Muscle layer of duodenum (tissue), 2 donors: Measurements from ENCODE around the gene LRGUK.

Experiments used
- H3K27ac ChIP-seq: one replicate; pipeline ENCODE4 v1.7.0; 2013; ENCODE audit warnings: mild to moderate bottlenecking, low read length
- H3K27me3 ChIP-seq: one replicate; pipeline ENCODE4 v1.7.0; 2013; ENCODE audit warnings: low read depth, mild to moderate bottlenecking, control low read depth, low read length
- H3K36me3 ChIP-seq, 2 donors: one replicate each; pipeline ENCODE4 v1.7.0; 2013; ENCODE audit warnings: low read length in 2 of 2, control low read depth in 1 of 2, mild to moderate bottlenecking in 1 of 2; ENCODE audit not compliant: insufficient read depth in 2 of 2, control insufficient read depth in 1 of 2
- H3K4me1 ChIP-seq, 2 donors: one replicate each; pipeline ENCODE4 v1.7.0; 2013; ENCODE audit warnings: low read length in 2 of 2, mild to moderate bottlenecking in 2 of 2, control low read depth in 1 of 2, moderate library complexity in 1 of 2; ENCODE audit not compliant: insufficient read depth in 2 of 2, control insufficient read depth in 1 of 2
- H3K4me3 ChIP-seq, 2 donors: one replicate each; pipeline ENCODE4 v1.7.0; 2013; ENCODE audit warnings: low read length in 2 of 2, low read depth in 1 of 2, mild to moderate bottlenecking in 1 of 2
- H3K9me3 ChIP-seq, 2 donors: one replicate each; pipeline ENCODE4 v1.7.0; 2013; ENCODE audit warnings: low read length in 2 of 2, control low read depth in 1 of 2, mild to moderate bottlenecking in 1 of 2; ENCODE audit not compliant: control insufficient read depth in 1 of 2
- donor health status: healthy.

LRGUK gene

DNA sequence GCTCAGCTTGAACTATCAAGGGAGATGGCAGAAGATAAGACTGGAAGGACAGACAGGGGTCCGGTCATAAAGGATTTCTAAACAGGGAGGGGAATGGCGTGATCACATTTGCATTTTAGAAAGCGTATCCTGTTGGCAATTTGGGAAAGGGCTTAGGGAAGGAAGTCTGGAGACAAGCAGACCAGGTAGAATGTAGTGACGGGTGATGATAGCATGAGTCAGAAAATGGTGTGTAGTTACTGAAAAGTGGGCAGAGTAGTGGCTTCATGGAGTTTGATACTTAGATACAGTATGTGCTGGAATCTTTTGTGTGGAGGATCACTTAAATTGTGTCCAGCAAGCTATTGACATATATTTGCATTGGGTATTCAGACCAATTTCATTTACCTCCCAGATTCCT lies 61.2 kb downstream of the LRGUK start:
- H3K4me1 ChIP-seq: no peaks in the 10 kb centered on the region
- H3K9me3 ChIP-seq: no peaks in the 10 kb centered on the region
- H3K36me3 ChIP-seq: no peaks in the 10 kb centered on the region
- H3K4me3 ChIP-seq: no peak overlapping the region
- no peak overlapping the region for H3K27ac ChIP-seq
- no peaks in the 10 kb centered on the region for H3K27me3 ChIP-seq

DNA sequence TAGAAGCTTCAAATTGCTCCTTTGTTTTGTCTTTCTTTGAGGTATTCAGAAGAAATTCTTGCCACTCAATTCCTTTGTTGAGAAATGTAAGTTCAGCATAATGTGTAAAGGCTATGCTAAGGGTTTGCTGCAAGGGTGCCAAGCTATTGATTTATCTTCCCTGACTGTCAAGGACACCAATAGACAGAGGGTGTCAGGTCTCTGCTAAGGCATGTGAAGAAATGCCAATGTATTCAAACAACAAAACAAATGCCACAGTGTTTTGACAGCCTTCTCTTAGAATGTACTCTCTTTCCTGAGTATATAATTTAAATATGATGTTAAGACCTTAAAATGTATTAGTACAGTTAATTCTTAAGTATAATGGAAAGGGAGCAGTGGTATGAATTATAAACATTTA lies 62.4 kb downstream of the LRGUK start:
- Histone ChIP-seq H3K27me3 (no peaks in the 10 kb centered on the region), H3K9me3 (no peaks in the 10 kb centered on the region), H3K36me3 (no peaks in the 10 kb centered on the region), H3K4me1 (no peaks in the 10 kb centered on the region), H3K27ac (no peak overlapping the region), H3K4me3 (no peak overlapping the region)

DNA sequence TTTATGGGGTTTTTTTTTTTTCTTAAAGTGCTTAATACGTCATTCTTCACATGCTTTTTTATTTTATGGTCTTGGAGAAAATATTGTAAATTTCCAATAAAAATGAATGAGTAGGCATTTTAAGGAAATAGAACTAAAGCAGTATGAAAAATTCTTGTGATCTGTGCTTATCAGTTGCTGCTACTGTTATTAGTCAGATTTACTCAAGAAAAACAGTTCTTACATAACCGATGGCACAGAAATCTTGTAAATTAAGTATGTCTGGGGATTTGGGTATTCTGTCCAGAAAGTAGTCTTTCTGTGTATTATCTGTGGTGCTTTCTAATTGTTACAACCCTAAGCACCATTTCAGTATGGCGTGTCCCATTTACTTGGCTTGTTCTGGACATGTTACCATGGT lies 64.7 kb downstream of the LRGUK start:
- Histone ChIP-seq H3K4me3 (no peak overlapping the region), H3K9me3 (no peaks in the 10 kb centered on the region), H3K27ac (no peak overlapping the region), H3K36me3 (no peaks in the 10 kb centered on the region), H3K4me1 (no peaks in the 10 kb centered on the region), H3K27me3 (no peaks in the 10 kb centered on the region)

GRCh38 chr7:134193240-134193639 lies 66.1 kb downstream of the LRGUK start:
- Histone ChIP-seq H3K4me1 (no peaks in the 10 kb centered on the region), H3K9me3 (no peaks in the 10 kb centered on the region), H3K4me3 (no peak overlapping the region), H3K27ac (no peak overlapping the region), H3K36me3 (no peaks in the 10 kb centered on the region), H3K27me3 (no peaks in the 10 kb centered on the region)

GRCh38 chr7:134195252-134195651 lies 68.1 kb downstream of the LRGUK start:
- no peaks in the 10 kb centered on the region for H3K27me3 ChIP-seq
- H3K4me3 ChIP-seq: no peak overlapping the region
- H3K36me3 ChIP-seq: no peaks in the 10 kb centered on the region
- H3K27ac ChIP-seq: no peak overlapping the region
- H3K9me3 ChIP-seq: no peaks in the 10 kb centered on the region
- no peaks in the 10 kb centered on the region for H3K4me1 ChIP-seq

DNA sequence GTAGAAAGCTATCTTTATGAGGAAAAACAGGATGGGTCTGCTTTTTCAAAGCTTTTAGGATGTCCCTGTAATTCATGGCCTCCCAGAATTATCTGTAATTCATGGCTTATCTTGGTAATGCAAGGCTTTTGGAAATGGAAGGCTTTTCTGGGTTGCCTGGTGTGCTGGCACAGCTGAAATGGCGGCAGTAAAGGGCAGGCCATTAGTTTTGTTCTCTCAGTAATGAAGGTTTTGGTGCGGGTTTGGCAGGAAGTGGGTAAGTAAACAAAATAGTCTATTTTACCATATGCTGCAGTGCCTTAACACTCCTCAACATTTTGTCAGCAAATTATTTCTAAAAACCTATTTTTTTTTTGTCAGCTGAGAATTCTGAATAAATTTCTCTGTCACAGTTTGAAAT lies 69.3 kb downstream of the LRGUK start:
- no peaks in the 10 kb centered on the region for H3K27me3 ChIP-seq
- H3K27ac ChIP-seq: no peak overlapping the region
- H3K36me3 ChIP-seq: no peaks in the 10 kb centered on the region
- no peaks in the 10 kb centered on the region for H3K9me3 ChIP-seq
- no peaks in the 10 kb centered on the region for H3K4me1 ChIP-seq
- no peak overlapping the region for H3K4me3 ChIP-seq

DNA sequence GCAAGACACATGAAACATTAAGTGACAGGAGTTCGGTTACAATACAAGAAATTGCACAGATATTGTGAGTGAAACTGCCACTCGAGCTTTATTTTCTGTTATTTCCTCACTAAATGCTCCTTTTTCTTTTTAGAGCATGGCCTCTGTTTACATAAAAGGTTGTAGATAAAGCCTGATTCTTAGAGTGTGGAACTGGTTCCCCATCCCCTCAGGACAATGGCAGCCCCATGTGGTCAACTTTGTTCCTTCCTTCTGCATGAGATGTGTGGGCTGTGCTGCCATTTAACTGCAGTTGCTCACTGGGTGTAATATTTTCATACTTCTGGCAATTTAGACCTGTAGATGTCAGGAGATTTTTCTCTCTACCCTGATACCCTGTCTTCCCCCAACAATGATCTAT lies 70.2 kb downstream of the LRGUK start:
- Histone ChIP-seq H3K27me3 (no peaks in the 10 kb centered on the region), H3K4me3 (no peak overlapping the region), H3K27ac (no peak overlapping the region), H3K9me3 (no peaks in the 10 kb centered on the region), H3K4me1 (no peaks in the 10 kb centered on the region), H3K36me3 (no peaks in the 10 kb centered on the region)

DNA sequence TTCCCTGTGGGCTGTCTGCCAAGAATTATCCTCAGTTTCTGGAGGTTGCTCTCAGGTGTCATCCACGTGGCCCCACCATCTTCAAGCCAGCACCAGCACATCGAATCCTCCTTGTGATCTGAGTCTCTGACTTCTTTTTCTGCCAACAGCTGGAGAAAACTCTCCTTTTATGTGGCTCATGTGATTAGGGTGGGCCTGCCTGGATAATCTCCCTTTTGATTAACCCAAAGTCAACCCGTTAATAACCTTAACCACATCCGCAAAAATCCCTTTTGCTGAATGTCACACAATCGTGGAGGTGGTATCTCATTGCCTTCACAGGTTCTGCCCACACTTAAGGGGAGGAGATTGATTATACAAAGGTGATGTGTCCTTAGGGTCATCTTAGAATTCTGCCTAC lies 73.8 kb downstream of the LRGUK start:
- Histone ChIP-seq H3K9me3 (no peaks in the 10 kb centered on the region), H3K27me3 (no peaks in the 10 kb centered on the region), H3K27ac (no peak overlapping the region), H3K4me3 (no peak overlapping the region), H3K4me1 (no peaks in the 10 kb centered on the region), H3K36me3 (no peaks in the 10 kb centered on the region)

- Histone ChIP-seq H3K36me3 (no peaks in the 10 kb centered on the region), H3K27ac (no peak overlapping the region), H3K9me3 (no peaks in the 10 kb centered on the region), H3K4me3 (no peak overlapping the region), H3K27me3 (no peaks in the 10 kb centered on the region), H3K4me1 (no peaks in the 10 kb centered on the region)
Measured at GRCh38 chr7:134201569-134202261, 74.6 kb downstream of the LRGUK start.

DNA sequence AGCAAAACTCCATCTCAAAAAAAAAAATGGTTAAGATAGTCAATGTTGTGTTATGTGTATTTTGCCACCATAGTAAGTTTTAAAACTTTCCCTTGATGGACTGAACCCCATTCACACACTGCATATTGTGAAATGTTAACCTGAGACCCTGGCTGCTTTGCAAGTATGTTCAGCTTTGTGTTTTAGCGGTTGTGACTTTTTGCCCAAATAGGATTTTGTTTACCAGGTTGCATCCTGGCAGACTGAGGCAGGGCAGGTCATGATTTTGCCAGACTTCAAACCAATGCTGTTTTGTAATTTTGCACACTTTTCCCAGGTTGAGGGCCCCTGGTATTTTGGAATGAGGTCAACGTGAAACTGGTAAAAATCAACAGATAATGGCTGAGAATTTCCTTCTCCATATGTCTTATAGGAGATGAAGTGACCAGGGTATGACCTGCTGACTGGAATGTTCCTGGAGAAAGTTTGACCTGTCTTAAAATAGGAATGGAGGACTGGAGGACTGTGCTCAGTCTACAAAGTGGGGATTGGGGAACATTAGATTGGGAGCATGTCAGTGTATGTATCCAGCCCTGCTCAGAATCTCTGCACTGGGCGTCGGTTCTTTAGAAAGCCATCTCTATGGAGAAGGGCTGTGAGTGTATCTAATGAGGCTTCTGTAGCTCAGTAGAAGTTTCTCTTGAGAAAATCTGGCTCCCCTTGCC lies 76.2 kb downstream of the LRGUK start:
- Histone ChIP-seq H3K27ac (no peak overlapping the region), H3K9me3 (no peaks in the 10 kb centered on the region), H3K36me3 (no peaks in the 10 kb centered on the region), H3K27me3 (no peaks in the 10 kb centered on the region), H3K4me3 (no peak overlapping the region), H3K4me1 (no peaks in the 10 kb centered on the region)

- Histone ChIP-seq H3K4me3 (no peak overlapping the region), H3K4me1 (no peaks in the 10 kb centered on the region), H3K27ac (no peak overlapping the region), H3K36me3 (no peaks in the 10 kb centered on the region), H3K27me3 (no peaks in the 10 kb centered on the region), H3K9me3 (no peaks in the 10 kb centered on the region)
Measured at GRCh38 chr7:134209322-134210015, 82.3 kb downstream of the LRGUK start.
